ENCODE measurements around the gene KRT78.

KRT78 gene

GRCh38 chr12:52824741-52825410, 23.9 kb downstream of the KRT78 start:
- DNase-seq (ENCODE audit: low read depth), result no peak

GRCh38 chr12:52823761-52824450, 24.9 kb downstream of the KRT78 start:
- no peak for DNase-seq (ENCODE audit: low read depth)

- DNase-seq (ENCODE audit: low read depth), result no peak
Observed at GRCh38 chr12:52822771-52823510, 25.9 kb downstream of the KRT78 start.

GRCh38 chr12:52821826-52822660, 26.8 kb downstream of the KRT78 start:
- DNase-seq (ENCODE audit: low read depth), result no peak

- DNase-seq (ENCODE audit: low read depth), result no peak
Observed at GRCh38 chr12:52821071-52821730, 27.6 kb downstream of the KRT78 start.

- DNase-seq (ENCODE audit: low read depth), result no peak
Observed at GRCh38 chr12:52820521-52820920, 28.3 kb downstream of the KRT78 start.

- DNase-seq (ENCODE audit: low read depth), result no peak
Observed at GRCh38 chr12:52819731-52820510, 28.9 kb downstream of the KRT78 start.

- DNase-seq (ENCODE audit: low read depth), result no peak
Observed at GRCh38 chr12:52818887-52819420, 29.8 kb downstream of the KRT78 start.

GRCh38 chr12:52818388-52818787, 30.4 kb downstream of the KRT78 start:
- DNase-seq (ENCODE audit: low read depth), result no peak

GRCh38 chr12:52817699-52818238, 31.0 kb downstream of the KRT78 start:
- DNase-seq (ENCODE audit: low read depth), result no peak

GRCh38 chr12:52817003-52817698, 31.6 kb downstream of the KRT78 start:
- no peak for DNase-seq (ENCODE audit: low read depth)

GRCh38 chr12:52815676-52816588, 32.9 kb downstream of the KRT78 start:
- no peak for DNase-seq (ENCODE audit: low read depth)

- no peak for DNase-seq (ENCODE audit: low read depth)
Observed at GRCh38 chr12:52815161-52815560, 33.6 kb downstream of the KRT78 start.

- no peak for DNase-seq (ENCODE audit: low read depth)
Observed at GRCh38 chr12:52814710-52815155, 34.1 kb downstream of the KRT78 start.

- no peak for DNase-seq (ENCODE audit: low read depth)
Observed at GRCh38 chr12:52813885-52814709, 34.7 kb downstream of the KRT78 start, which contains the start of gene KRT4. KRT4 (minus strand) TSS chr12:52814116; CDS start chr12:52814058, 58 bp downstream.

GRCh38 chr12:52813203-52813819, 35.5 kb downstream of the KRT78 start:
- no peak for DNase-seq (ENCODE audit: low read depth)

- DNase-seq (ENCODE audit: low read depth), result no peak
Observed at GRCh38 chr12:52812749-52813148, 36.0 kb downstream of the KRT78 start.

All from activated T-helper 1 cell treated with Interleukin-2 at 50 U/mL for 16 hours (primary cell).